HG02840 (cell line): ENCODE results near the gene NKD2.
"Not testable (repeated sequence)": the region's sequence is repeated elsewhere in the genome, so short reads cannot be mapped to it uniquely, and the experiment has no call there.

Experiments used
- ATAC-seq: cut with Tn5 transposase; IDR thresholded peaks from one replicate; pipeline ENCODE4 v1.9.1; 2021; ENCODE audit warnings: mild to moderate bottlenecking, moderate library complexity, moderate number of reproducible peaks; ENCODE audit not compliant: unreplicated experiment, low FRiP score

Gene NKD2, protein sequence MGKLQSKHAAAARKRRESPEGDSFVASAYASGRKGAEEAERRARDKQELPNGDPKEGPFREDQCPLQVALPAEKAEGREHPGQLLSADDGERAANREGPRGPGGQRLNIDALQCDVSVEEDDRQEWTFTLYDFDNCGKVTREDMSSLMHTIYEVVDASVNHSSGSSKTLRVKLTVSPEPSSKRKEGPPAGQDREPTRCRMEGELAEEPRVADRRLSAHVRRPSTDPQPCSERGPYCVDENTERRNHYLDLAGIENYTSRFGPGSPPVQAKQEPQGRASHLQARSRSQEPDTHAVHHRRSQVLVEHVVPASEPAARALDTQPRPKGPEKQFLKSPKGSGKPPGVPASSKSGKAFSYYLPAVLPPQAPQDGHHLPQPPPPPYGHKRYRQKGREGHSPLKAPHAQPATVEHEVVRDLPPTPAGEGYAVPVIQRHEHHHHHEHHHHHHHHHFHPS

DNA sequence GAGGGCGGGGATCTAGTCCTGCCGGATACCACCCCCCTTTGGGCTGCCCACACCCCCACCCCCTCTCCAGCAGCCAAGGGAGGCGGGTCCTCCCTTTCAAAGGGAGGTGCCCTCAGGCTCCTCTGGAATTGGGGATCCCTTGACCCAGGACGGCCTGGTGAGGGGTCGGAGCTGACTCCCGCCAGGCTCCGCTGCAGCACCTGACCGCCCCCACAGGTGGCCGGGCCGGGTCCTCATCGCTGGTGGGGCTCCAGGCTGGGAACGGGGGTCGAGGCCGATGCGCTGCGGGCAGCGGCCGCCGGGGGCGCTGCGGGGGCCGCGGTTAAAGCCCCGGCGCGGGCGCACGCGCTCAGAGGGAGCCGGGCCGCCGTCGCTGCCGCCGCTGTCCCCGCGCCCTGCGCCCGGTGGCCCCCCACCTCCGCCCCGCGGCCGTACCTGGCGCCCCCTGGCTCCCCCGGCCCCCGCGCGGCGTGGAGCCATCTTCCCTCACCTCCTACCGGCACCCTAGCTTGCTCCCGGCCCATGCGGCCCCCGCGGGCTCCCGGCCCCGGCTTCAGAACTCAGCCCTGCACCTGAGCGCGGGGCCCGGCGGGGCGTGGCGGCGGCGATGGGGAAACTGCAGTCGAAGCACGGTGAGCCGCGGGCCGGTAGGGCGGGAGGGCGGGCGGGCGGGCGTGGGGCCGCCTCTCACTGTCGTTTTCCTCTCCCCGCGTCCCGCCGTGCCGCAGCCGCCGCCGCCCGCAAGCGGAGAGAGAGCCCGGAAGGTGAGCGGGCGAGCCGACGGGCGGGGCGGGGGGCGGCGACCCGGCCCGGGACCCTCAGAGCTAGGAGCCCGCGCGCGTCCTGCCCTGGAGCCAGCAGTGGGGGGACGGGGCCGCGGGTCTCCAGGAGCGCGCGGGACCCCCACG is at the start of gene NKD2:
TSS of gene NKD2 (plus strand) at position 352 of the 908 bp plus-strand sequence. CDS start at position 608, 256 bp downstream.
- ATAC-seq: no peak

DNA sequence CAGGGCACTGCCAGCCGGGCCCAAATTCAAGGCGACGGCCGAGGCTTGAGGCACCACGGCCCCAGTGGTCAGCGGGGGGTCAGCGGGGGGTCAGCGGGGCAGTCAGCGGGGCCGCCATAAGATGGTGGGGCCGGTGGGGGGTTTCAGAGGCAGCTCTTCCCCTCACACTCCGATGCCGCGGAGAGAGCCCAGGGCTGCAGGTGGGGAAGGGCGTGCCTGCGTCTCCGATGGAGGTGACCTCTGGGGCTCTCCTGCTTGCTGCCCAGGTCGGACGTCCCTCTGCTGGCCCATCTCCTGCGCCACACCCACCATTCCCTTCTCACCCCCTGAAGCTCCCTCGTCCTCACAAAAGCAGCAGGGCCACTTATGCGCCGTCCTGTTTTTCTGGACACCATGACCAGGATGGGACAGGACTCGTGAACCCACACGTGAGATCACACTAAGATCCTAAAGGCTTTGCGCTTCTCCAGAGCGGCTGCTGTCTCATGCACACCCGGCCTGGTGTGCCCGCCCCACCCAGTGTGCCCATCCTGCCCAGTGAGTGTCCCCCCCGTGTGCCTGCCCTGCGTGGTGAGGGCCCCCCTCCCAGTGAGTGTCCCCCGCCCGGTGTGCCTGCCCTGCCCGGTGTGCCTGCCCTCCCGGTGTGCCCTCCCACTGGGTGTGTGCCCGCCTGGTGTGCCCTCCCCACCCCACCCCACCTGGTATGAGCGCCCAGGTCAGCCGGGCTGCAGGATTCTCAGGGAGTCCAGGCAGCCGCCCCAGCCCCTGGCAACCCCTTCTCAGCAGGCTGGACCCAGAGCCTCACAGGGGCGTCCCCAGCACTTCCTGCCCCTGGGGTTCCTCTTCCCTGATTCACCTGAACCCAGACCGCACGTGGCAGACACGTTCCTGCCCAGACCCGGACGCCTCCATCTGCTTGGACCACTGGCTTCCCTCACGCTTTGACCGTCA is 48.7 kb upstream of the NKD2 start:
- no peak for ATAC-seq

GRCh38 chr5:960551-960950 is 48.1 kb upstream of the NKD2 start:
- no peak for ATAC-seq

DNA sequence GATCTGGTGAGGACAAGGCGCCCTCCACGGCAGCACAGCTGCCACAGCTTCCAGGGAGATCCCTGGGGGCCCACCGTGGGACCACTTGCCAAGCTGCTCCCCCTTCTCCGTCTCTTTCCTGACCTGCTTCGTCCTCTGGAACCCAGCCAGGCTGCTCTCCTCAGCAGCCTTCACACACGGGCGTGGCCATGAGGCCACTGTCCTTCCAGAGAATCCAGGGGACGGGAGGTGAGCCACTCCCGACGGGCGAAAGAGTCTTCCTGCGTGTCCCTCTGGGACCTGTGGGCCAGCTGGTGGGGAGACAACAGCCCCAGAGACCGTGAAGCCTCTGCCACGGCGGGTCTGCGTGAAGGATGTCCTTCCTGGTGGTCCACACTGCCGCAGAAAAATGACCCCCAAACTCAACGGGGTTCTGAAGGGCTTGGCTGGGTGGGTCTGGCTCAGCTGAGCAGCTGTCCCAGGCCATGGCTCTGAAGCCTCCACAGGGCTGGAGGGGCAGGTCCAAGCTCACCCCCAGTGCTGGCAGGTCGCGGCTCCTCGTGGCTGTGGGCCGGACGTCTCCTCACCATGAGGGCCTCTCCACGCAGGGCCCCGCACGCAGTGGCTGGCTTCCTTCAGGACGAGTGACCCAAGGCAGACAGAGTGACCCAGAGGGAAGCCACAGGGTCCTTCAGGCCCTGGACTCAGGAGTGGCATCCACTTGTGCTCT is 47.4 kb upstream of the NKD2 start:
- ATAC-seq: no peak

DNA sequence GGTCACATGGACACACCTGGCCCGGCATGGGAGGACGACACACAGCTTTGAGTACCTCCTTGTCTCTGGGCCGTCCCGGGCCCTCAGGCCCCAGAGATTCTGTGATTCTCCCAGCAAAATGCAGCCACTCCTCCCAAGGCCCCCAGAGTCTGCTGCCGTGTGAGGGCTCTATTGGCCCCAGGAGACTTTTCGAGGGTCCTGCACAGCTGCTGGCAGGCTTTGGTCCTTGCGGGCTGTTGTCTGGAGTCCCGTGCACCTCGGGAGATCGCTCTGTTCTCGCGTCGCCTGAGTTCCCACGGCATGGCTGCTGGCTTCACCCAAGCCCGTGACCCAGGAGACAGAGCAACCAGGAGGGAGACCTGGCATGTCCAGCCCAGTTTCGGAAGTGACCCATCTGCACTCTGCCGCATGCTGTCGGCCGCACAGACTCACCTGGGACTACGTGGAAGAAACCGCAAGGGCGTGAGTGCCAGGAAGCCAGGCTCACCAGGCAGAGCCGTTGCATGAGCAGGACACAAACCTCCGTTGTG is 46.8 kb upstream of the NKD2 start:
- ATAC-seq: no peak

DNA sequence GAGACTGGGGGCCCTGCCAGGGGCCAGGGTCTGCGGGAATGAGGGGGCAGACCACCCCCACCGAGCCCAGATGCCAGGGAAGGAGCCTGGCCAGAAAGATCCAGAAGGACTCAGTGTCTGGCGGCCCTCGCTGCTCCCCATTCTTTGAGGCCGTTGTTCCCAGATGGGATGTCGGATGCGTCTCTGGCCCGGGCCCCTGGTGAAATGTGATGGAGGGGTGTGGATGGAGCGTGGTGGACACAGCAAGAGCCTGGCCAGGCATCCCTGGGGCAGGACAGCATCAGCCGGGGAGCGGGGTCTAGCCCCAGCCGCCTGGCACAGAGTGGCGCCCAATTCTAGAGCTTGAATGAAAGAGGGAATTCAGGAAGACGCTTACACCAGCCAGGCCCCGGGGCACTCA is 46.2 kb upstream of the NKD2 start:
- ATAC-seq: no peak

DNA sequence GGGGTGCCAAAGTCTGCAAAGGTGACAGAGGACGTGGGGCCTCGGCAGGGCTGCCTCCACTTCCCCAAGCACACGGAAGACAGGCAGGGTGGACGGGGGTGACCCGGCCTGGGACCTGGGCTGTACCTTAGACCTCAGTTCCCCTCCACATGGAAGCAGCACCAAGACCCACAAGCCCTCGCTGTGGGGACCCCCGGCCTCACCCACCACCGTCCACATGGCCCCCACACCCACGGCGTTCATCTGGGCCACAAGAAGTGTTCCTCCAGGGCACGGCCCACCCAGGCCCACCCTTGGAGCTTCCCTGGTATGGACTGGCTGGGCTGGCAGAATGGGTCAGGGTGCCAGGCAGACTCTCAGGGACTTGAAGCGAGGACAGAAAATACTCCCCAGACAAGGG is 45.8 kb upstream of the NKD2 start:
- no peak for ATAC-seq

GRCh38 chr5:963310-963672 is 45.3 kb upstream of the NKD2 start:
- ATAC-seq: peak; percentile 26

GRCh38 chr5:963673-964531 is 44.7 kb upstream of the NKD2 start:
- peak; percentile 79 for ATAC-seq

GRCh38 chr5:964821-965220 is 43.8 kb upstream of the NKD2 start:
- no peak for ATAC-seq

- no peak for ATAC-seq
Measured at GRCh38 chr5:965604-966344, 42.8 kb upstream of the NKD2 start.

DNA sequence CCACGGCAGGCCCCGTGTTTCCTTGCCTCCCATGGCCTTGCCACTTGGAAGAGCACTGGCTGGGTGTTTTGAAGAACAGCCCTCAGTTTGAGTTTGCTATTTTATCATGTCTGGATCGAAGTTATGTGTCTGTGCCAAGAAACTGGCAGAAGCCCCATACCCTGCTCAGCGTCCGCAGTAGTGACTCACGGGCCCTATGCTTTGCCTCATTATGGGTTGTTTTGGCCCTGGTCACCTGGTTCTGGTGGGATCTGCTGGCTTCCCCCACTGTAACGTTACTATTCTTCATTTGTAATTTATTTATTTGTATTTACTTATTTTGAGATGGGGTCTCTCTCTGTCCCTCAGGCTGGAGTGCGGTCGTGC is 42.3 kb upstream of the NKD2 start:
- no peak for ATAC-seq

GRCh38 chr5:966941-967340 is 41.7 kb upstream of the NKD2 start:
- no peak for ATAC-seq

- no peak for ATAC-seq
Measured at GRCh38 chr5:968881-969280, 39.7 kb upstream of the NKD2 start.

DNA sequence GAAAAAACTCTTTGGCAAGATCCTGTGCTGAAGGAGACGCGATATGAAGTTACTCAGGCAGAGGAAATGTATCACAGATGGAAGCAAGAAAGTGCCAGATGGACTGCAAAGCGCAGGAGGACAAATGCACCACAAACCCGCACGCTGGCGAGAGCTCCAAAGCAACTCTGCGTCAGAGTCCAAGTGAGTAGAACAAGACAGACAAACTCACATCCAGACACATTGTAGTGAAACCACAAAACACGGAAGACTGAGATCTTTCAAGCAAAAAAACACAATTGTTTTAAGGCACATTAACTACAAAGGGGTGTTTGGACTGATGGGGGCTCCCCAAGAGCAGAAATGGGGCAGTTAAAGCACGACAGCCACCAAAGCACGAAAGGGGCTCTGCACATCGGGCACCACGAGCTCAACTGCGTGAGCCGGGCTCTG is 39.2 kb upstream of the NKD2 start:
- ATAC-seq: no peak

- ATAC-seq: not testable (repeated sequence)
Measured at GRCh38 chr5:972575-972974, 36.0 kb upstream of the NKD2 start.

GRCh38 chr5:976849-977751 is 31.5 kb upstream of the NKD2 start:
- ATAC-seq: no peak
